AG09319 (cell line): ENCODE measurements around the gene BASP1.
A peak's percentile ranks its signal among the peaks of the same experiment; 100 is the strongest.
"Not testable (repeated sequence)": the region's sequence is repeated elsewhere in the genome, so short reads cannot be mapped to it uniquely, and the experiment has no call there.

ENCODE experiments used
- DNase-seq: peaks from one replicate; pipeline ENCODE4 v3.0.0-alpha.2; 2010; ENCODE audit warnings: low read depth; ENCODE audit errors: extremely low read depth
- TF ChIP-seq, protein P1 (sequence below): IDR thresholded peaks from 2 replicates; pipeline ENCODE4 v1.5.1; 2011; ENCODE audit warnings: low read depth, mild to moderate bottlenecking, inconsistent platforms, low read length, moderate library complexity

Gene BASP1

DNA sequence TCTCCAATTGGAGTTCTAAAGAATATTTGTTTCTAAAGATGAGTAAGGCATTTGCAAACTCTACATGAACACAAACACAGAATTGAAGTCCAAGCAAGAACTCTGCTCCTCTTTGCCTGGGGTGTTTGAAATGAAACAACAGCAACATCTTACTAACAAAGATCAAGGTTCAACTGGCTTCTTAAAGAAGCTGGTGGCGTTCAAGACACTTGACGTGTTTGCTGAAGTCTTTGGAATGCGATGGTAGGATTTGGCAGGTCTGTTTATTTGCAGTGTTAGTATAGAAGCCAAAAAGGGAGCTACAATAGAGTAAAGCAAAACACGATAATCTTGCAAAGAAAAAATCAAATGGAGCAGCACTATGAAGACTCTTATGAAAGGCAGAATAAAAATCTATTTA, 94.9 kb downstream of the BASP1 start:
- TF ChIP-seq, protein P1, sequence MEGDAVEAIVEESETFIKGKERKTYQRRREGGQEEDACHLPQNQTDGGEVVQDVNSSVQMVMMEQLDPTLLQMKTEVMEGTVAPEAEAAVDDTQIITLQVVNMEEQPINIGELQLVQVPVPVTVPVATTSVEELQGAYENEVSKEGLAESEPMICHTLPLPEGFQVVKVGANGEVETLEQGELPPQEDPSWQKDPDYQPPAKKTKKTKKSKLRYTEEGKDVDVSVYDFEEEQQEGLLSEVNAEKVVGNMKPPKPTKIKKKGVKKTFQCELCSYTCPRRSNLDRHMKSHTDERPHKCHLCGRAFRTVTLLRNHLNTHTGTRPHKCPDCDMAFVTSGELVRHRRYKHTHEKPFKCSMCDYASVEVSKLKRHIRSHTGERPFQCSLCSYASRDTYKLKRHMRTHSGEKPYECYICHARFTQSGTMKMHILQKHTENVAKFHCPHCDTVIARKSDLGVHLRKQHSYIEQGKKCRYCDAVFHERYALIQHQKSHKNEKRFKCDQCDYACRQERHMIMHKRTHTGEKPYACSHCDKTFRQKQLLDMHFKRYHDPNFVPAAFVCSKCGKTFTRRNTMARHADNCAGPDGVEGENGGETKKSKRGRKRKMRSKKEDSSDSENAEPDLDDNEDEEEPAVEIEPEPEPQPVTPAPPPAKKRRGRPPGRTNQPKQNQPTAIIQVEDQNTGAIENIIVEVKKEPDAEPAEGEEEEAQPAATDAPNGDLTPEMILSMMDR, result no peak
- no peak for DNase-seq

DNA sequence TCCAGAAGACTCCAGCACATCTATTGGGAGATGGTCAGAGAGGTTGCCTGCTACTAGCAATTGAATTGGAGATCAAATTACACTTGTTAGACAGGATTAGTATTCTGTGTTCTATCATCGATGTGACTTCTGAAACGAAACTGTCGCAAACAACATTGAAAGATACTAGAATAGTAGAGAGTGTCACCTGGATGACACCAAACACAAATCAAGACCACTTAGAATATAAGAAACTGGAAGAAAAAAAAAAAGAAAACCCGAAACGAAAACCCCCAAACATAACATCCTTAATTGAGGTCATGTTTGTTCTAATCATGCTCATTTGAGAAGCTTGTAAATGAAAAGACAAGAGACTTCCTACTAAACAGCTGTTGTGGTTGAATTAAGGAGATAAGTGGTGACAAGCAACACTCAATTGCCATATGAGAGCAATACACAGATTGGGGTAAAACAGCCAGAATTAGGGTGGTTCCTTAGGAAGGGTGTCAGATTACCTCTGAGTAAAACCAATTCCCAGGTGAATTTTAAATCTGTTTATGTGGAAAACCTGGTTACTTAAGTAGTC, 97.6 kb downstream of the BASP1 start:
- TF ChIP-seq, protein P1, result no peak
- no peak for DNase-seq

DNA sequence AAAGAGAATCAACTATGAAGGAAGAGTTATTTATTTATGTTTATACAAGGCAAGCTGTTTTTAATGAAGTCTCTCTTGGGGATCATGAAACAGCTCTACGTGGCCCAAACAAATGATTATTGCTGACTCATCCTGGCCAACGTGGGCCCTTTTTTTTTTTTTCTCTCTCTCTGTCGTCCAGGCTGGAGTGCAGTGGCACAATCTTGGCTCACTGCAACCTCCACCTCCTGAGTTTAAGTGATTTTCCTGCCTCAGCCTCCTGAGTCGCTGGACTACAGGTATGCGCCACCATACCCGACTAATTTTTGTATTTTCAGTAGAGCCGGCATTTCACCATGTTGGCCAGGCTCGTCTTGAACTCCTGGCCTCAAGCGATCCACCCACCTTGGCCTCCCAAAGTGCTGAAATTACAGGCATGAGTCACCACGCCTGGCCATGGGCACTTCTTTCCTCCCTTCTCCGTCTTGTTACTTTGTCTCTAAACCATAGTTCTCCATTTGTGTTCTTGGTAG, 98.3 kb downstream of the BASP1 start:
- TF ChIP-seq, protein P1, result no peak
- peak; percentile 82 for DNase-seq

DNA sequence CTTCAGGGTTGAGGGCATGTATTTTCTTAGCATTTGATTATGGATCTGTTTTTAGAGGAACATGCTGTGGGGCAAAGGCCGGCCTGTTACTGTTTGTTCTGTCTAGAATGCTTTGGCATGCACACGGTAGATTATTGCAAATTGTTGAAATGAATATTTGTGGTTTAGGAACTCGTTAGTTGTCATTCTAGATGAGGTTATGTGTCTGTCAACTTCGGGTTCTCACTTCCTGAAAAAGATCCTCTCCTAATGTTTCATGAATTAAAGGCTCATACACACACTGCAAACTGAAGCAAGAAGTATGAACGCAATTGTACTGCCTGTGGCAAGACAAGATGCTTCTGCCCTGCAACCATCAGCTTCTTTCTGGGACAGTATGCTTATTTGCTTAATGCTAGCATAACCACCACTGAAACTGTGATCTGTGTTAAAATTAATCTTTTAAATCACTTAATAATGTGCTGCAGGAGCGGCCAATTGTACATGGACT, 99.6 kb downstream of the BASP1 start:
- TF ChIP-seq, protein P1, result no peak
- DNase-seq, result peak; percentile 52

DNA sequence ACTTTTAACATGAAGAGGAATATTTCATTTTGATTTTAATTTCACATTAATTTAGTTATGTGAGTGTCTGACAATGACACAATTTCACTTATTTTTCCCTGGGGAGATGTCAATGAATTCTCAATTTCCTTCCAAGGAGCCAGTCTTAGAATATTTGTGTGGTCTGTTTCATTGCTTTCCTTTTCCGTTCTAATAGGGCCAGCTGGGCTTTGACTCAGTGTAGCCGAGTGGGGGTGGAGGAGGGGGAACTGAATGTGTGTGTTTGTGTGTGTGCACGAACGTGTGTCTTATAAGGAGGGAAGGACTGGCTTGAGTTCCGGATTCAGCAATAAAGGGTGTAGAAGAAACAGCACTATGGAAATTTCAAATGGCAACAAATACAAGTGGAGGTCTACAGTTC, 100.0 kb downstream of the BASP1 start:
- DNase-seq, result no peak

DNA sequence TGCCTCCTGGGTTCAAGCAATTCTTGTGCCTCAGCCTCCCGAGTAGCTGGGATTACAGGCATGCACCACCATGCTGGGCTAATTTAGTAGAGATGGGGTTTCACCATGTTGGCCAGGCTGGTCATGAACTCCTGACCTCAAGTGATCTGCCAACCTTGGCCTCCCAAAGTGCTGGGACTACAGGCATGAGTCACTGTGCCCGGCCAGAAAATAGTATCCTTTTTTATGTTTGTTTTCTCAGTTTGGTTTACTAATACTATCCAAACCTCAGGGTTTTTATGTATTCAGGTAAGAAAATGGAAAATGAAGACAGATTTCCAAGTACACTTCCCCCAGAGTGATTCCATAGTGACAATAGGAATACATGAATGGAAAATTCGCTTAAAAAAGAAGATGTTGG, 101.7 kb downstream of the BASP1 start:
- DNase-seq, result not testable (repeated sequence)

More for the DNA sequence above, 100.0 kb downstream of the BASP1 start:
- TF ChIP-seq, protein P1, result no peak

DNA sequence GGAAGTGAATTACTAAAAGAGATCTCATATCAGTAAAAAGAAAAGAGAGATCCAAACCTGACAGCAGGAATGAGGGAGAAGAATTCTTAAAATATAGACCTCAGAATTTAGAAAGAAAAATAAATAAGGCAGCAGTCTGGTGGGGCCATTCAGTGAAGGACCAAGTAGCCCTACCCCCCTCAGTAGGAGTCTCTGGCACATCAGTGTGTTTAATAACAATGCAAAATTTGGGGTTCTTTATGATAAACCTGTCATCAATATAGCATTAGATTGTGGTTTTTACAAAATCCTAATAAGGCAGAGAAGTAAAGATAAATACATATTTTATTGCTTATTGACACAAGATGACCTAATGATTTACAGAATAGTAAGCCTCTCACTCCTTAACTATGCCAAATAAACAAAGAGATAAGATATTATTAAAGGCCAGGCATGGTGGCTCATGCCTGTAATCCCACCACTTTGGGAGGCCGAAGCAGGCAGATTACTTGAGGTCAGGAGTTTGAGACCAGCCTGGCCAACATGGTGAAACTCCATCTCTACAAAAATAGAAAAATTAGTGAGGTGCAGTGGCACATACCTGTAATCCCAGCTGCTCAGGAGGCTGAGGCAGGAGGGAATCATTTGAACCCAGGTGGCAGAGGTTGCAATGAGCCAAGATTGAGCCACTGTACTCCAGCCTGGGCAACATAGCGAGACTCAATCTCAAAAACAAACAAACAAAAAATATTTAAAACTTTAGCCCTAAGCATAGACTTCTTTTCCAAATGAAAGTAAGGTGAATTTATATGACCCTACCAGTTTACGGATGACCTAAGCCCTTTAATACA, 108.6 kb downstream of the BASP1 start:
- TF ChIP-seq, protein P1, result no peak
- DNase-seq, result no peak
